Heart left ventricle (tissue), 13 donors: ENCODE data around the gene CCDC200.

Experiments used
- CTCF ChIP-seq, 12 donors: fragments of 200-600 bp; sonication (generic) in 4 of 12; IDR thresholded peaks; one replicate each; pipeline versions ENCODE4 v1.5.0 to v1.8.0; 2018 to 2022; ENCODE audit warnings: antibody characterized with exemption in 12 of 12, mild to moderate bottlenecking in 5 of 12
- POLR2A ChIP-seq, 2 donors: fragments of 450-650 bp; IDR thresholded peaks; one replicate each; pipeline ENCODE4 v1.6.1; 2017; ENCODE audit warnings: antibody characterized with exemption in 2 of 2, mild to moderate bottlenecking in 2 of 2, moderate library complexity in 2 of 2
- donor health status: ischemic (EF 13 %, LVEDD 7.1; RV severe dilation, severe dysfunction).
- donor health status: DM: no; HTN: yes; CAD: no.
- donor health status: DM: no; HTN: no; CAD: no.
- donor health status: ischemic (EF 25% LVEDD 6.9; RV normal size, moderate dysfunction).
- donor health status: ischemic (EF 25% LVEDD 5.7; RV mildly dilated, moderate dysfunction).
- donor health status: ischemic (EF 35%, LVEDD 5.7; RV mildly dilated, moderate dysfunction).
- donor health status: nonischemic (EF 11% LVEDD 7.7; RV severe dilation, severe dysfunction).
- donor health status: DM: yes; HTN: yes; CAD: no.
- donor health status: PGD.
- donor health status: ischemic (EF 29% LVEDD 5.4; RV normal size, mild dysfunction).
- donor health status: nonischemic (EF 23%, LVEDD 6.1; RV moderate dilation, normal function).

DNA sequence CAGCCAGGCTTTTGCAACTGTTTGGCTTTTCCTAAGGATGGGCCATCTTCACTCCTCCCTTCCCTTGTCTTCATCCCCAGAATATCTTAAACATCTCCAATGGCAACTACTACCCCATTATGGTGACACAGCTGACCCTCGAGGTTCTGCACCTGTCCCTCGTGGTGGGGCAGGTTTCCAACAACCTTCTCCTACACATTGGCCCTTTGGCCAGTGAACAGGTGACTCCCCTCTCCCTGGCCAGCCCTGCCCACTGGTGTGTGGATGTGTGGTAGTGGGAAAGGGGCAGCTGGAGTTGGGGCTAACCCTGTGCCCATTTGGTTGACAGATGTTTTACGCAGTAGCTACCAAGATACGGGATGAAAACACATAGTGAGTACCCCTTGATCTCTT lies 12.1 kb downstream of the CCDC200 start:
- TF ChIP-seq CTCF (IDR thresholded peaks at IDR 0.05) (no peak), POLR2A (IDR thresholded peaks at IDR 0.05) (no peak)
